Transverse colon (tissue), 4 donors: ENCODE measurements around the gene TNFSF18. TPM values are rescaled to one million over a fixed set of nuclear protein-coding genes. Genes with fewer than 3 reads are reported as not detected.

Experiments used
- DNase-seq: peaks from one replicate; pipeline ENCODE4 v3.0.0-alpha.2; 2019
- H3K27ac ChIP-seq, 4 donors: fragments of 200-600 bp; sonication (generic); 2 replicates each; pipeline ENCODE4 v1.5.1; 2016 to 2018; ENCODE audit warnings: inconsistent platforms in 4 of 4
- H3K27me3 ChIP-seq: fragments of 200-600 bp; sonication (generic); 2 replicates; pipeline ENCODE4 v1.5.1; 2017; ENCODE audit warnings: inconsistent platforms
- H3K36me3 ChIP-seq, 4 donors: fragments of 200-600 bp; sonication (generic); 2 replicates each; pipeline ENCODE4 v1.5.1; 2017 to 2019; ENCODE audit warnings: inconsistent platforms in 4 of 4
- H3K4me1 ChIP-seq, 4 donors: fragments of 200-600 bp; sonication (generic); 2 replicates each; pipeline ENCODE4 v1.5.1; 2017 to 2020; ENCODE audit warnings: inconsistent platforms in 4 of 4
- H3K4me3 ChIP-seq, 4 donors: fragments of 200-600 bp; sonication (generic); 1 replicate in 1 of 4; 2 replicates in 3 of 4; pipeline versions ENCODE4 v1.5.1 to v1.6.1; 2017 to 2019; ENCODE audit warnings: inconsistent platforms in 4 of 4
- H3K9me3 ChIP-seq, 2 donors: fragments of 200-600 bp; sonication (generic); 2 replicates each; pipeline ENCODE4 v1.5.1; 2017 to 2019; ENCODE audit warnings: inconsistent platforms in 2 of 2
- CTCF ChIP-seq, 5 experiments: fragments of 200-600 bp in 3 of 5; fragments of 450-650 bp in 2 of 5; sonication (generic) in 3 of 5; IDR thresholded peaks; 1 replicate in 2 of 5; 2 replicates in 3 of 5; pipeline ENCODE4 v1.5.1; 2016 to 2017; ENCODE audit warnings: antibody characterized with exemption in 5 of 5, inconsistent platforms in 3 of 5, mild to moderate bottlenecking in 2 of 5, moderate library complexity in 1 of 5
- EP300 ChIP-seq: sonication (generic); formaldehyde crosslinking; IDR thresholded peaks from one replicate; pipeline ENCODE4 v1.6.1; 2017; ENCODE audit warnings: antibody characterized with exemption, low read depth
- POLR2A ChIP-seq: fragments of 450-650 bp; IDR thresholded peaks from one replicate; pipeline ENCODE4 v1.6.1; 2016; ENCODE audit warnings: antibody characterized with exemption, mild to moderate bottlenecking, moderate library complexity
- POLR2AphosphoS5 ChIP-seq, 3 donors: sonication (generic); formaldehyde crosslinking; IDR thresholded peaks; one replicate each; pipeline ENCODE4 v1.6.1; 2016; ENCODE audit warnings: antibody characterized with exemption in 3 of 3
- WGBS, 2 donors: methylation state at CpG; one replicate each; pipeline ENCODE4 v1.1.5; 2018; ENCODE audit warnings: low coverage in 1 of 2; 5-methylcytosine and 5-hydroxymethylcytosine counted together
- in situ Hi-C, 4 donors: fragments of 200-750 bp; cut with MboI; loops; one replicate each; pipeline versions ENCODE4 v1.15.0 to v1.15.1; 2017; ENCODE audit warnings: low sequenced_read_pairs in 3 of 4, low pct_ligation_motif_present in 1 of 4, low pct_unique_long_range_greater_than_20kb in 1 of 4
- intact Hi-C: fragments of 100-400 bp; cut with DNase I; formaldehyde crosslinking; loops from one replicate; pipeline ENCODE4 v1.15.1; 2023; ENCODE audit warnings: low total_unique reads
- total RNA-seq, 4 donors: library from RNA; depleted of rRNA; stranded (reverse); fragments of >200 nt; gene quantifications; one replicate each; pipeline ENCODE4 v1.1.0, GENCODE V29; 2016

Gene TNFSF18
- not detected for total RNA-seq

GRCh38 chr1:173050865-173051264 lies at the start of gene TNFSF18:
TSS of gene TNFSF18 (minus strand) at chr1:173050941. CDS start at chr1:173050896, 45 bp downstream.
- no peaks in the 10 kb centered on the region for H3K9me3 ChIP-seq
- no peaks in the 10 kb centered on the region for H3K27me3 ChIP-seq
- H3K4me3 ChIP-seq = no peak within 1 kb of the TSS
- no peaks in the 10 kb centered on the region for H3K36me3 ChIP-seq
- no peak within 1 kb of the TSS for H3K27ac ChIP-seq
- in situ Hi-C loops = no loop called here
- TF ChIP-seq POLR2A = no peak
- no peak for TF ChIP-seq CTCF (IDR thresholded peaks at IDR 0.05)
- no peak for TF ChIP-seq POLR2AphosphoS5 (IDR thresholded peaks at IDR 0.05)
- TF ChIP-seq EP300 = no peak
- H3K4me1 ChIP-seq = peaks cover 3 to 25% (median 4%) of the 10 kb centered on the region in 4 donors
- DNase-seq = no peak
- WGBS, 2 donors = 8 to 15% methylated on average over 3 to 4 of the region's 4 CpGs
- intact Hi-C loops = no loop called here

DNA sequence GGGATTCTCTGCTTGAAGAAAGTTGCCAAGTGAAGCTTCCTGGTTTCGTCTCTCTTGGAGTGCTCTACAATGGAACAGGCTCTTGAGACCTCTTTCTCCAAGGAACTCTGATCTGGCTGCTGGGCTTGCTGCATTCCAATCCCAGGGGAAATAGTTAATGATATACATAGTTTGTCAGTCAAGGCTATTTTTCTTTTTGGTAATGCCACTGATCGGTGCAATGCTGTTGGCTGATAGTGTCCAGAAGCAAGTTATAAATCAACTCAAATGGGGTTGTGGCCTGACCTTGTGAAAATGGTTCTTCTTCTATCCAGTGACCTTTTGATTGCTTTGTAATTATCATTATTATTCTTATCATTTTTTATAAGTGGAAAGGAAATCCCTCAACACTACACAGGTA lies 48.4 kb upstream of the TNFSF18 start:
- no peaks in the 10 kb centered on the region for H3K4me1 ChIP-seq
- no peak for DNase-seq
- H3K27ac ChIP-seq = no peak overlapping the region
- intact Hi-C loops = no loop called here
- peaks cover 0 to 6% of the 10 kb centered on the region in 2 donors for H3K9me3 ChIP-seq
- TF ChIP-seq CTCF (IDR thresholded peaks at IDR 0.05) (no peak), POLR2AphosphoS5 (IDR thresholded peaks at IDR 0.05) (no peak), EP300 (no peak), POLR2A (no peak)
- H3K27me3 ChIP-seq = no peaks in the 10 kb centered on the region
- in situ Hi-C loops = no loop called here
- no peaks in the 10 kb centered on the region for H3K36me3 ChIP-seq
- WGBS, 2 donors = 86 to 90% methylated on average over 1 to 2 of the region's 2 CpGs
- H3K4me3 ChIP-seq = no peak overlapping the region

DNA sequence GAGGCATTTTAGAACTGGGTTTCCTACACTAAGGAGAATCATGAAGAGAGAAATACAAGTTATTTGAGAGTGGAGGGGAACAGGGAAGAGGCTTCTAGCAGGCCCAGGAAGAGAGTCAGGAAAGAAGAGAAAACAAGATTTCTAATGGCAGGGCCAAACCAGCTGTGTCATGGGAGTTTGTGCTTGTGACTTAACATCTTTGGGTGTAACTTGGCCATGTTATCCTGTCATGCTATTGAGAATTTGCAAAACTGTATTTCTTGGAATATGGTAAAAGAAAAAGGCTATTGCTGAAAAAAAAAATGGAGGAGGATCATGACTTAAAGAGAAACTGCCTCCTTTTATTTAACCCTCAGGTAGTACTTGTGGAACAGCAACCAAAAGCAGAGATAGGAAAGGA lies 47.4 kb upstream of the TNFSF18 start:
- H3K4me3 ChIP-seq = no peak overlapping the region
- H3K27me3 ChIP-seq = no peaks in the 10 kb centered on the region
- no peaks in the 10 kb centered on the region for H3K4me1 ChIP-seq
- in situ Hi-C loops = no loop called here
- TF ChIP-seq POLR2AphosphoS5 (IDR thresholded peaks at IDR 0.05) (no peak), CTCF (IDR thresholded peaks at IDR 0.05) (no peak), POLR2A (no peak), EP300 (no peak)
- H3K27ac ChIP-seq = no peak overlapping the region
- intact Hi-C loops = no loop called here
- no peaks in the 10 kb centered on the region for H3K36me3 ChIP-seq
- peaks cover 0 to 1% of the 10 kb centered on the region in 2 donors for H3K9me3 ChIP-seq
- no peak for DNase-seq

DNA sequence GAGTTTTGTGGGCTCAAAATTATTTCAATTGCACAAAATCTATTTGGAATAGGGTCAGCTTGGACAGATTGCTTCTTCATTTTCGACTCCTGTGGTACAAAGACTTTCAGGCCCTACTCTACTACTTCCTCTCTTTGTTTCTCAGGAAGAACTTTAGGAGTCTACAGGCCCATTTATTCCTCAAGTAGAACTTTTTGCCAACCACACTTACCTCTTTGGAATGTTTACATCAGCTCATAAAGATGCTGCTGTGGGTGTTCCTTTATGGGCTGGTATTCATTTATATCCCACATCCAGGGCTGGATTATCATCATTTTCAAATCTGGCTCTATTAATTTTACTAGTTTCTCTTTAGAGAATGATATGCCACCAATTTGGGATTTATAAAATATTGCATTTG lies 46.3 kb upstream of the TNFSF18 start:
- Histone ChIP-seq H3K27ac (no peak overlapping the region), H3K4me3 (no peak overlapping the region), H3K36me3 (no peaks in the 10 kb centered on the region), H3K9me3 (no peaks in the 10 kb centered on the region), H3K27me3 (no peaks in the 10 kb centered on the region), H3K4me1 (no peaks in the 10 kb centered on the region)
- intact Hi-C loops (no loop called here), in situ Hi-C loops (no loop called here)
- no peak for DNase-seq
- WGBS, 2 donors = 75 to 86% methylated on average over 1 of the region's 1 CpG
- TF ChIP-seq POLR2AphosphoS5 (IDR thresholded peaks at IDR 0.05) (no peak), CTCF (IDR thresholded peaks at IDR 0.05) (no peak), POLR2A (no peak), EP300 (no peak)
